HG03575 (cell line): ENCODE data around the gene CYP11A1.

ENCODE experiments used
- ATAC-seq: cut with Tn5 transposase; IDR thresholded peaks from one replicate; pipeline ENCODE4 v1.9.1; 2021; ENCODE audit not compliant: unreplicated experiment, insufficient number of reproducible peaks, low FRiP score; ENCODE audit errors: extremely low read depth

The CYP11A1 gene

GRCh38 chr15:74402337-74402841 is 34.9 kb upstream of the CYP11A1 start:
- ATAC-seq, result no peak

- ATAC-seq, result no peak
Measured at GRCh38 chr15:74400915-74401757, 33.7 kb upstream of the CYP11A1 start.

GRCh38 chr15:74400313-74400860 is 32.9 kb upstream of the CYP11A1 start:
- ATAC-seq, result no peak

- no peak for ATAC-seq
Measured at GRCh38 chr15:74399511-74400312, 32.3 kb upstream of the CYP11A1 start.

GRCh38 chr15:74399100-74399499 is 31.7 kb upstream of the CYP11A1 start:
- ATAC-seq, result no peak

GRCh38 chr15:74398183-74398582 is 30.7 kb upstream of the CYP11A1 start:
- ATAC-seq, result no peak

- no peak for ATAC-seq
Measured at GRCh38 chr15:74397239-74398068, 30.0 kb upstream of the CYP11A1 start.

- ATAC-seq, result no peak
Measured at GRCh38 chr15:74396445-74397238, 29.2 kb upstream of the CYP11A1 start.

GRCh38 chr15:74396146-74396438 is 28.6 kb upstream of the CYP11A1 start:
- ATAC-seq, result no peak

- no peak for ATAC-seq
Measured at GRCh38 chr15:74395319-74396145, 28.1 kb upstream of the CYP11A1 start.

GRCh38 chr15:74394090-74394846 is 26.8 kb upstream of the CYP11A1 start:
- no peak for ATAC-seq

GRCh38 chr15:74393423-74393822 is 26.0 kb upstream of the CYP11A1 start:
- no peak for ATAC-seq

GRCh38 chr15:74392902-74393301 is 25.5 kb upstream of the CYP11A1 start:
- ATAC-seq, result no peak

GRCh38 chr15:74392451-74392830 is 25.0 kb upstream of the CYP11A1 start:
- ATAC-seq, result no peak

- ATAC-seq, result no peak
Measured at GRCh38 chr15:74391582-74392450, 24.4 kb upstream of the CYP11A1 start.

GRCh38 chr15:74390647-74391288 is 23.3 kb upstream of the CYP11A1 start:
- ATAC-seq, result no peak
